ENCODE data around the gene HEPACAM. TPM values are rescaled to one million over a fixed set of nuclear protein-coding genes. Genes with fewer than 3 reads are reported as not detected.

HEPACAM gene
- total RNA-seq, 1 donor from 2014 or later, result under 0.01 TPM

GRCh38 chr11:124943741-124944140, 7.9 kb upstream of the HEPACAM start:
- TF ChIP-seq CTCF (conservative IDR thresholded peaks at IDR 0.05; ENCODE audit: low read depth, low read length), result no peak
- DNase-seq (ENCODE audit: low read depth), result no peak
- no peak overlapping the region for H3K4me3 ChIP-seq (ENCODE audit: low read depth, low read length)

- no peak overlapping the region for H3K4me3 ChIP-seq (ENCODE audit: low read depth, low read length)
- no peak for DNase-seq (ENCODE audit: low read depth)
- TF ChIP-seq CTCF (conservative IDR thresholded peaks at IDR 0.05; ENCODE audit: low read depth, low read length), result no peak
Measured at GRCh38 chr11:124943254-124943616, 7.4 kb upstream of the HEPACAM start.

DNA sequence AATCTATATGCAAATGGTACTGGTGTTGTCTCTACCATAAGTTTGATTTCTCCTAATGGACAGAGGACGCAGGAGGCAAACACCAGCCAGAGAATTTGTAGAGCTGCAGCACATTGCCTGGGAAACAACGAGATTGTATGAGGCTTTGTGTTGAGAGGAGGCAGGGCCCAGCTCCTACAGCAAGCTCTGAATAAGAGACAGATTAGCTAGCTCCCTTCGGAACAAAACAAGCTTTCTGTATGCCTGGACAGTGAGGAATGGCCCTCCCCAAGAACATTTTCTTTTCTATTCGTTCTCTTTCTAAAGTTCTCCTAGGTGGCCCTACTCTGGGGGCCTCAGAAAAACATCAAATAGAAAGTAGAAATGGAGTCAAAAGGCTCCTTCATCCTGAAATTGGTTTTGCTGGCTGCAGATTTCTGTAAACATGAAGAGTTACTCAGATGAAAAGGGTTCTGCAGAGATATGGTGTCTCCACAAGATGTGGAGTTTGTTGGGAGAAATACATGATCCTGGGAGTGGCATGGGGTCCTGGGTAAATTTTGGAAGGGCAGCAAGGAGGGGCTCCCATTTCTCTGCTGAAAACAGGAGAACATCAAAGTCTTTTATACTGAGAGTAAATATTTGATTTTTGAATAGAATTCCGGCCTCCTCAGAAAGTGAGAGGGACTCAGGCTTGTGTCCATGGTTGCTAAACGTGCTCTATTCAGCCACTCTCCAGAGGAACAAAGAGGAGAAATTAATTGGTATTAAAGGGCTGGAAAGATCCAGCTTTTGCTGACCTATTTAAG, 6.8 kb upstream of the HEPACAM start:
- TF ChIP-seq CTCF (conservative IDR thresholded peaks at IDR 0.05; ENCODE audit: low read depth, low read length), result no peak
- DNase-seq (ENCODE audit: low read depth), result no peak
- H3K4me3 ChIP-seq (ENCODE audit: low read depth, low read length), result no peak overlapping the region

DNA sequence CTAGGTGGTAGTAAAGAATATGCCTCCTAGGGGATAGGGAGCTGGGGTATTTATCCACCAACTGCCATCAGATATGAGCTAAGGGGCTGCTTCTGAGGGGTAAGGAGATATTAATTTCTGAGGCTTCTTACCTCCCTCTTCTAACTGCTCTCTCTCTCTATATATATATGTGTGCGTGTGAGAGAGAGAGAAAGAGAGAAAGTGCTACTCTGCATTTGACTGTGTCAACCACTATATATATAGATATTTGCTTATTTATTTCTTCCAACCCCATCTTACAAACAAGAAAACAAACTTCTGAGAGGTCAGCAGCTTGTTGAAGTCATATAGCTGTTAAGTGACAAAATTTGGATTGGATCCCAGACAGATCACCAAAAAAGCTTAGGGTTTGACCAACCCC, 5.9 kb upstream of the HEPACAM start:
- no peak for TF ChIP-seq CTCF (conservative IDR thresholded peaks at IDR 0.05; ENCODE audit: low read depth, low read length)
- DNase-seq (ENCODE audit: low read depth), result no peak
- no peak overlapping the region for H3K4me3 ChIP-seq (ENCODE audit: low read depth, low read length)

GRCh38 chr11:124938970-124939369, 3.1 kb upstream of the HEPACAM start:
- no peak overlapping the region for H3K4me3 ChIP-seq (ENCODE audit: low read depth, low read length)
- no peak for TF ChIP-seq CTCF (conservative IDR thresholded peaks at IDR 0.05; ENCODE audit: low read depth, low read length)
- DNase-seq (ENCODE audit: low read depth), result no peak

- no peak for TF ChIP-seq CTCF (conservative IDR thresholded peaks at IDR 0.05; ENCODE audit: low read depth, low read length)
- DNase-seq (ENCODE audit: low read depth), result no peak
- no peak overlapping the region for H3K4me3 ChIP-seq (ENCODE audit: low read depth, low read length)
Measured at GRCh38 chr11:124938206-124938765, 2.4 kb upstream of the HEPACAM start.
